GM18526 (cell line): ENCODE data around the gene MAP3K5.

Experiments used
- POLR2A ChIP-seq: IDR thresholded peaks from 3 replicates; pipeline ENCODE4 v1.6.1; 2011; ENCODE audit not compliant: insufficient read length; ENCODE audit errors: extremely low read depth

MAP3K5 gene

GRCh38 chr6:136641873-136642465 is 150.3 kb downstream of the MAP3K5 start:
- no peak for TF ChIP-seq POLR2A

GRCh38 chr6:136641166-136641565 is 151.1 kb downstream of the MAP3K5 start:
- no peak for TF ChIP-seq POLR2A

GRCh38 chr6:136640132-136640915 is 152.0 kb downstream of the MAP3K5 start:
- no peak for TF ChIP-seq POLR2A

GRCh38 chr6:136639702-136640101 is 152.6 kb downstream of the MAP3K5 start:
- no peak for TF ChIP-seq POLR2A

- TF ChIP-seq POLR2A, result no peak
Measured at GRCh38 chr6:136635615-136636014, 156.7 kb downstream of the MAP3K5 start.

- TF ChIP-seq POLR2A, result no peak
Measured at GRCh38 chr6:136633355-136633754, 158.9 kb downstream of the MAP3K5 start.

- TF ChIP-seq POLR2A, result no peak
Measured at GRCh38 chr6:136628996-136629395, 163.3 kb downstream of the MAP3K5 start.

GRCh38 chr6:136627191-136627590 is 165.1 kb downstream of the MAP3K5 start:
- no peak for TF ChIP-seq POLR2A

- no peak for TF ChIP-seq POLR2A
Measured at GRCh38 chr6:136625293-136625692, 167.0 kb downstream of the MAP3K5 start.

GRCh38 chr6:136624347-136624746 is 167.9 kb downstream of the MAP3K5 start:
- TF ChIP-seq POLR2A, result no peak

- TF ChIP-seq POLR2A, result no peak
Measured at GRCh38 chr6:136618086-136618485, 174.2 kb downstream of the MAP3K5 start.

- no peak for TF ChIP-seq POLR2A
Measured at GRCh38 chr6:136616527-136616926, 175.8 kb downstream of the MAP3K5 start.

GRCh38 chr6:136614994-136615393 is 177.3 kb downstream of the MAP3K5 start:
- no peak for TF ChIP-seq POLR2A

- no peak for TF ChIP-seq POLR2A
Measured at GRCh38 chr6:136614350-136614749, 177.9 kb downstream of the MAP3K5 start.

- no peak for TF ChIP-seq POLR2A
Measured at GRCh38 chr6:136613477-136613876, 178.8 kb downstream of the MAP3K5 start.

- no peak for TF ChIP-seq POLR2A
Measured at GRCh38 chr6:136612666-136613389, 179.4 kb downstream of the MAP3K5 start.
